Measurements from ENCODE around the gene ASS1. TPM values are rescaled to one million over a fixed set of nuclear protein-coding genes. Genes with fewer than 3 reads are reported as not detected.

Gene ASS1
- total RNA-seq, 1 experiment from 2014 or later, result 26.2 TPM

GRCh38 chr9:130484362-130485072, 39.8 kb downstream of the ASS1 start:
- CTCF ChIA-PET, result no interaction called here

GRCh38 chr9:130486103-130486502, 41.3 kb downstream of the ASS1 start:
- in situ Hi-C loops (cut with HindIII; ENCODE audit: low pct_unique_long_range_greater_than_20kb, low sequenced_read_pairs) (no loop called here), intact Hi-C loops (cut with micrococcal nuclease; ENCODE audit: unreplicated experiment) (no loop called here)
- DNase-seq (ENCODE audit: low read depth, low spot score) (no peak), ATAC-seq (no peak)
- no TSS peak for BruUV-seq (replicated peaks)
- Histone ChIP-seq H3K4me1 (ENCODE audit: control insufficient read depth, insufficient read depth, low read length) (no peaks in the 10 kb centered on the region), H3K4me3 (ENCODE audit: low read depth in 2 of 2, low read length in 2 of 2) (no peak overlapping the region), H3K27me3 (ENCODE audit: control insufficient read depth, insufficient read depth, low read length) (no peaks in the 10 kb centered on the region), H3K36me3 (ENCODE audit: control insufficient read depth, insufficient read depth, low read length) (no peaks in the 10 kb centered on the region), H3K9me3 (ENCODE audit: control insufficient read depth, insufficient read depth, low read depth, low read length) (no peaks in the 10 kb centered on the region), H3K27ac (ENCODE audit: low read length) (no peak overlapping the region)
- POLR2A ChIA-PET, result no interaction called here
- TF ChIP-seq POLR2AphosphoS5 (IDR thresholded peaks at IDR 0.05; ENCODE audit: low read depth, low read length), result no peak
- TF ChIP-seq, protein P1, sequence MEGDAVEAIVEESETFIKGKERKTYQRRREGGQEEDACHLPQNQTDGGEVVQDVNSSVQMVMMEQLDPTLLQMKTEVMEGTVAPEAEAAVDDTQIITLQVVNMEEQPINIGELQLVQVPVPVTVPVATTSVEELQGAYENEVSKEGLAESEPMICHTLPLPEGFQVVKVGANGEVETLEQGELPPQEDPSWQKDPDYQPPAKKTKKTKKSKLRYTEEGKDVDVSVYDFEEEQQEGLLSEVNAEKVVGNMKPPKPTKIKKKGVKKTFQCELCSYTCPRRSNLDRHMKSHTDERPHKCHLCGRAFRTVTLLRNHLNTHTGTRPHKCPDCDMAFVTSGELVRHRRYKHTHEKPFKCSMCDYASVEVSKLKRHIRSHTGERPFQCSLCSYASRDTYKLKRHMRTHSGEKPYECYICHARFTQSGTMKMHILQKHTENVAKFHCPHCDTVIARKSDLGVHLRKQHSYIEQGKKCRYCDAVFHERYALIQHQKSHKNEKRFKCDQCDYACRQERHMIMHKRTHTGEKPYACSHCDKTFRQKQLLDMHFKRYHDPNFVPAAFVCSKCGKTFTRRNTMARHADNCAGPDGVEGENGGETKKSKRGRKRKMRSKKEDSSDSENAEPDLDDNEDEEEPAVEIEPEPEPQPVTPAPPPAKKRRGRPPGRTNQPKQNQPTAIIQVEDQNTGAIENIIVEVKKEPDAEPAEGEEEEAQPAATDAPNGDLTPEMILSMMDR (IDR thresholded peaks at IDR 0.05), result no peak
- TF ChIP-seq SIN3A (IDR thresholded peaks at IDR 0.05; ENCODE audit: borderline replicate concordance, insufficient read depth, low read depth, low read length), result no peak
- TF ChIP-seq TCF7L2 (IDR thresholded peaks at IDR 0.05; ENCODE audit: low read depth, low read length), result no peak
- no peak for TF ChIP-seq REST (IDR thresholded peaks at IDR 0.05; ENCODE audit: insufficient read depth in 1 of 2, low read depth in 2 of 2, low read length in 1 of 2)
- CTCF ChIA-PET, result no interaction called here

More at GRCh38 chr9:130484362-130485072, 39.8 kb downstream of the ASS1 start:
- H3K9me3 ChIP-seq (ENCODE audit: control insufficient read depth, insufficient read depth, low read depth, low read length), result no peaks in the 10 kb centered on the region
- ATAC-seq (no peak), DNase-seq (ENCODE audit: low read depth, low spot score) (no peak)
- H3K4me3 ChIP-seq (ENCODE audit: low read depth in 2 of 2, low read length in 2 of 2), result no peak overlapping the region
- intact Hi-C loops (cut with micrococcal nuclease; ENCODE audit: unreplicated experiment) (no loop called here), in situ Hi-C loops (cut with HindIII; ENCODE audit: low pct_unique_long_range_greater_than_20kb, low sequenced_read_pairs) (no loop called here)
- H3K36me3 ChIP-seq (ENCODE audit: control insufficient read depth, insufficient read depth, low read length), result no peaks in the 10 kb centered on the region
- POLR2A ChIA-PET, result no interaction called here
- H3K27ac ChIP-seq (ENCODE audit: low read length), result no peak overlapping the region
- TF ChIP-seq TCF7L2 (IDR thresholded peaks at IDR 0.05; ENCODE audit: low read depth, low read length) (no peak), REST (IDR thresholded peaks at IDR 0.05; ENCODE audit: insufficient read depth in 1 of 2, low read depth in 2 of 2, low read length in 1 of 2) (no peak), POLR2AphosphoS5 (IDR thresholded peaks at IDR 0.05; ENCODE audit: low read depth, low read length) (no peak), SIN3A (IDR thresholded peaks at IDR 0.05; ENCODE audit: borderline replicate concordance, insufficient read depth, low read depth, low read length) (no peak)
- TF ChIP-seq, protein P1 (IDR thresholded peaks at IDR 0.05), result no peak
- H3K4me1 ChIP-seq (ENCODE audit: control insufficient read depth, insufficient read depth, low read length), result no peaks in the 10 kb centered on the region
- no TSS peak for BruUV-seq (replicated peaks)
- no peaks in the 10 kb centered on the region for H3K27me3 ChIP-seq (ENCODE audit: control insufficient read depth, insufficient read depth, low read length)
